ENCODE measurements around the gene OR14A2.

DNA sequence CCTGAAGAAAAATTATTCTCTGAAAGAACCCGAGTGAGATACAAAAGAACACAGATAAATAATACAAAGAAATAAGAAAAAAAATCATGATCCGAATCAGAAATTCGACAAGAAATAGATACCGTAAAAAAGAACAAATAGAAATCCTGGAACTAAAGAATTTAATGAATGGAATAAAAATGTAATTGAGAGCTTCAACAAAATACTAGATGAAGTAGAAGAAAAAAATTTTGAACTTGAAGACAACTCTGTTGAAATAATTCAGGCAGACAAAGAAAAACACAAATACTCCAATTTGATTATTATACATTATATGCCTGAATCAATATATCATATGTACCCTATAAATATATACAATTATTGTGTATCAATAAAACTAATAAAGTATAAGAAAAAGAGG lies 26.7 kb downstream of the OR14A2 start:
- TF ChIP-seq, protein P1, sequence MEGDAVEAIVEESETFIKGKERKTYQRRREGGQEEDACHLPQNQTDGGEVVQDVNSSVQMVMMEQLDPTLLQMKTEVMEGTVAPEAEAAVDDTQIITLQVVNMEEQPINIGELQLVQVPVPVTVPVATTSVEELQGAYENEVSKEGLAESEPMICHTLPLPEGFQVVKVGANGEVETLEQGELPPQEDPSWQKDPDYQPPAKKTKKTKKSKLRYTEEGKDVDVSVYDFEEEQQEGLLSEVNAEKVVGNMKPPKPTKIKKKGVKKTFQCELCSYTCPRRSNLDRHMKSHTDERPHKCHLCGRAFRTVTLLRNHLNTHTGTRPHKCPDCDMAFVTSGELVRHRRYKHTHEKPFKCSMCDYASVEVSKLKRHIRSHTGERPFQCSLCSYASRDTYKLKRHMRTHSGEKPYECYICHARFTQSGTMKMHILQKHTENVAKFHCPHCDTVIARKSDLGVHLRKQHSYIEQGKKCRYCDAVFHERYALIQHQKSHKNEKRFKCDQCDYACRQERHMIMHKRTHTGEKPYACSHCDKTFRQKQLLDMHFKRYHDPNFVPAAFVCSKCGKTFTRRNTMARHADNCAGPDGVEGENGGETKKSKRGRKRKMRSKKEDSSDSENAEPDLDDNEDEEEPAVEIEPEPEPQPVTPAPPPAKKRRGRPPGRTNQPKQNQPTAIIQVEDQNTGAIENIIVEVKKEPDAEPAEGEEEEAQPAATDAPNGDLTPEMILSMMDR (IDR thresholded peaks at IDR 0.05) = no peak
- TF ChIP-seq HMGA2 (CRISPR knock-in tag; IDR thresholded peaks at IDR 0.05) = no peak
- TF ChIP-seq JUN (CRISPR knock-in tag; IDR thresholded peaks at IDR 0.05) = no peak

Measured in WTC11 (cell line).